Dedifferentiated amniotic fluid mesenchymal stem cell (primary cell): Measurements from ENCODE around the gene TP53TG5.

ENCODE experiments used
- DNase-seq: peaks from one replicate; pipeline ENCODE4 v3.0.0-alpha.2; 2016; ENCODE audit errors: extremely low spot score

TP53TG5 gene

GRCh38 chr20:45345104-45345936 is 32.8 kb downstream of the TP53TG5 start:
- DNase-seq: no peak

DNA sequence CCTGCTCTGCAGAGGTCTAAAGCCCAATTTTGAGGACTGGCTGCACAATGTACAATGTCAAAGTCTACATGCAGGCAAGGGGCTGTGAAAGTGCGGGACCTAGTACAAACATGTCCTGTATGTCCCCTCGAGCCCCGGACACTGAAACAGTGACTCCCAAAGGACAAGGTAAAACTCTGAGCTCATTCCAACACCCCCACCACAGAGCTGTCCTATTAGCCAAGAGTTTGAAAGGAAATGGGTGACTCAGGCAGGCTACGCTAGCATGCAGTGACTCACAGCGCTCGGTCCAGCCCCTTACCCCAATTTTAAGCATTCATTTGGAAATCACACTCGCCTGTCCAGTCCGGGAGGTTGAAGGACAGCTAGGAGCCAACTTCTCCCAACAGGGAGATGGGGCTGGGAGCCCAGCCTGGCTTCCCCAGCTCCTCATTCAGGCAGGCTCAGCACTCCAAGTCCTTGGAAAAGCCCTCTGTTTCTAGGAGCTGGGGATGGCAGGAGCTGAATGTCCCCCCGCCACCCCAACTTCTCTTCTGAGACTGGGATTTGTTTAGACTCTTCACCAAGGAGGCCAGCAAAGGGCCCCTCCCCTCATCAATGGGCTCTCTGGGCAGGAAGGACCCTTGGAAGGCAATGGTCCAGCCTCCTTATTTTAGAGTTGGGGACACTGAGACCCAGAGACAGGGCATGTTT is 33.8 kb downstream of the TP53TG5 start:
- DNase-seq: peak; percentile 83

DNA sequence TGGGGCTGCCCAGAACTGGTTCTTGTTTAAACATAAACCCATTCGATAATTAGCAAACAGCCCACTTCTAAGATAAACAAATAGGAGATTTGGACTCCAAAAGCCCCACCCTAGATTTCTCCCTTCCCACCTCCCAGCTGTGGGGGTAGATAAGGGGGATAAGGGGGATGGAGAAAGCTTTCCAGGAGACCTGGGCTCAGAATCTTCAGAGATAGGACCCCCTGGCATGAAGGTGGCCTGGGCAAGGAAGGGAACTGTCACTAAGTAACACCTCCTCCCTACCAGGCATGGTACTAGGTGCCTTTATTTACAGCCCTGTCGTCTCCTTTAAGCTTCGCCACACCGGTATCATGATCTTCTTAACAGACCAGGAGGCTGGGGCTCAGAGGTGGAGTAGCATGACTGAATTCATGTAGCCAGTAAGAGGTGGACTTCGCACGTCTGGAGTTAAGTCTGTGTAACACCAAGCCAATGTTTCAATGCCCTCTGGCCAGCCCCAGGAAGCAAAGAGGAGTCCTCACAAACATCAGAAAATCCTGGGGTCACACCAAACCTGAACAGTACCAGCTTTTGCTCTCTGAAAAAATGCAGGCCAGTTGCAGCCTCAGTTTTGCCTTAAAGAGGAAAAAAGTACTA is 34.5 kb downstream of the TP53TG5 start:
- DNase-seq: no peak

DNA sequence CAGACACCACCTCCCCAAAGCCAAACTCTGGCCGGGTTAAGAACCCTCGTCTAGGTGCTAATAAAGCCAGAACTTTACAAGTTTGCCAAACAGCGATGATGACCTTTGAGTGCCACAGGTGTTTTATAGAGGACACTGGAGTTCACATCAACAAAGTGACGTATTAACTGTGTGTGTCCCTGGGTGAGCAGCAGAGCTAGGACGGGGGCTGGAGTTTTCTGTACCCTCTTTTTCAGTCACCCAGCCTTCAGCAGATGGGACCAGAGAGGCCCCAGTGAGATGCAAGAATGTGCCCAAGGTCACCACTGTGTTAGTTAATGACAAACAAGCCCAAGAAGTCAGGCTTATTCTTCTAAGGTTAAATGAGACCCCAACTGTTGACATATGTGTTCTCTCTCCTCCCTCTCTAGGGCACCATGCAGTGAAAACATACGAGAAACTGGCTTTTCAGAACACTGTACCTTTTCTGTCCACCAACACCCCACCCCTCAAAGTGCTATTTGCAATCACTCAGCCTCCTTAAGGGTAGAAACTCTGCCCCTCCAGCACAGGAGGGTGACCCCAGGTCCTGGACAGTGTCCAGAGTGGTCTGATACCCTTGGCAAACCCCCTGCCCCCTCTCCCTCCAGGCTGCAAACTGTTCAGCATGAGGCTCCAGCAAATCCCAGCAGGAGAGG is 35.1 kb downstream of the TP53TG5 start:
- no peak for DNase-seq

DNA sequence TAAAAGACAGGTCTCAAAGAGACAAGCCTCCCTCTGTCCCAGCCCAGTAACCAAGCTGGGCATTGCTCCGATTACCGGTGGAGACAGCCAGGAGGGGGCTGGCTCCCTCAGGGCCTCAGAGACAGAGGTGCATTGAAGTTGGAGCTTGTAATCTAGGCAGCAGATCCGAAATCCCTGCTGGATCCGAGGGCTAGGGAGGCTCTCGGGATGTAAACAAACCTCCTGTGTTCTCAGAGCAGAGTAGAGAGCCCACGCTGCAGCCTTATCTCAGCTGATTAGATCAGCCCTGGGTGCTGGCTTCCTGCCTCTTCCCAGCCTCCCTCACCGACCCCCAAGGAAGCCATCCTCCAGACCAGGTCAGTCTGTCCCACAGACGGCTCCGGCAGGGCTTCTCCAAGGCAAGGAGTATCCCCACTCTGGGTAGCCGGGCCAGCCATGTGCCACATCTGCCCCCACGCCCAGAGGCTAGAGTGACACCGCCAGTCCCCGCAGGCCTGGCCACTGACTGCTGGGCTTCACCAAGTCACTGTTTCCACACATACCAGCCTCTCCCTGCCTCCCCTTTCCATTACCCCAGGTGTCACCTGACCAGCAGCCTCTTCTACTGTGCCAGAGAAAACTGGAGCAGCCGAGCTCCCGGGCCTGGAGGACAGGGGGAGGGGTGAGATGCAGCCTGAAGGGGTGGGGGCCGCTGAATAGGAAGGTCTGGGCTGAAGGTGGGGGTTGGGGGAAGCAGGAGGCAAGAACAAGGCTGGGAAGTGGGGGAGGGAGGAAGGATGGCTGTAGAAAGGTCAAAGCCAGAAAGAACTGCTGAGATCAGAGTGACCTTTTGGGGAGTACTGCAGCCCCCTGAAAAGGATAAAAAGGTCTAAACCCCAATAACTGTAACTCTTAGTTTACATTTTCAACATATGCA is 35.9 kb downstream of the TP53TG5 start:
- no peak for DNase-seq

GRCh38 chr20:45341579-45341938 is 36.6 kb downstream of the TP53TG5 start:
- no peak for DNase-seq

- no peak for DNase-seq
These were observed 37.2 kb downstream of the TP53TG5 start for GRCh38 chr20:45340951-45341350.

DNA sequence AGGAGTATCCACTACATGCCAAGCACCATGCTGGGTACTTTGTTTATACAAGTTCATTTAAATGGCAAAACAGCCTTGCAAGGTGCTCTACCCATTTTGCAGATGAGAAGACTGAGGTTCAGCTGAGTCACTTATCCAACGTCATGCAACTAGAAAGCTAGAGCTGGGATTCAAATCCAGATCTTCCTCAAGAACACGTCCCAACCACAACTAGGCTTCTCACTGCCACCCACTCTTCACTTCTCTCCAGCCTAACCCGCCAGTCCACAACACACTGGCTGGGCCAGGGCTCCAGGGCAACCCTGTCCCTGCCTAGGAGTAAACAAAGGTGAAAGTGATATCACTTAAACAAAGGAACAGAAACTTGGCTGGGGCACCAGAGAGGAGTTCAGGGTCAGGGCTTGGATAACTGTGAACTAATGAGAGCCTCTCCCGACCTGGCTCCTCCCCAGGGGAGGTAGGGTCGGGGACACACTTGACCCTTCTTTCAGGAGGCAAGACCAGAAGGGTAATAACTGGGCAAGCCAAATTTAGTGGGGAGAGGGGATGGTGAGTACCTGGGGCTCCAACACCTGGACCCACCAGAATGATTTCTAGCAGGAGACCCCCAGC is 37.8 kb downstream of the TP53TG5 start:
- DNase-seq: no peak

GRCh38 chr20:45339799-45340198 is 38.3 kb downstream of the TP53TG5 start:
- DNase-seq: no peak

GRCh38 chr20:45339084-45339483 is 39.0 kb downstream of the TP53TG5 start:
- no peak for DNase-seq

- no peak for DNase-seq
These were observed 39.7 kb downstream of the TP53TG5 start for GRCh38 chr20:45338121-45339030.

GRCh38 chr20:45337367-45338120 is 40.6 kb downstream of the TP53TG5 start:
- peak; percentile 90 for DNase-seq

GRCh38 chr20:45336530-45337366 is 41.4 kb downstream of the TP53TG5 start:
- DNase-seq: peak; percentile 64

DNA sequence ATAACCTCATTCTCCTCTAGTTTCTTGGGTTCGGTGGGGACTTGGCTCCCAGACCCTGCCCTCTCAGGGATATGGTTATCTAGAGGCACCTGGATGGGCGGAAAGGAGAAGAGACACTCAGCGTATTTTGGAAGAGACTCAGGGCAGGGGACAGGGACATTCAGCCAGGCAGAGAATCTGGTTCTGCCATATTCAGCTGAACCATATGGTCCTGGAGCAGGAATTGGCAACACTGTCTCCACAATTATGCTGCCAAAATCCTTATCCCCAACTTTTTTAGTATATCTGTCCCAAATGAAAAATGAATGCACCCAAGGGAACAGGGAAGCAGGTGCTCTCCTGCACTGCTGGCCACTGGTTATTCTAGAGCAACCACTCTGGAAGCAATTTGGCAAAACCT is 47.6 kb downstream of the TP53TG5 start:
- no peak for DNase-seq

- no peak for DNase-seq
These were observed 48.4 kb downstream of the TP53TG5 start for GRCh38 chr20:45329497-45330319.

DNA sequence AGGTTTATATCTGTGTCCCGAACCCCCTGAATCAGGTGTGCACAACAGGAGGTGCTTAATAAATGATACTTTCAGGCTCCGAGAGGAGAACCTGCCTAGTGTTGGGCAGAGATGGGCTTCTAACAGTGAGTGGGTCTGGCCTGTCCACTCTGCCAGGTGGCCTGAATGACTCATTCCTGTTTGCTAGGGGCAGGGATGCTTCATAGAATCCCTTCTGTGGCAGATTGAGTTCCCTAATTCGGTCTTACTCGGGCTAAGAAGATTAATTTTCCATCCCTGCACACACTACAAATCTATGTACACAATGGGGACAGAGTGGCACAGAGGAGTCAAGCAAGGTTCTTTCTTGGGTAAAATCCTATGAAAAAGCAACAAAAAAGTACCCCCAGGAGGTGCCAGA is 49.7 kb downstream of the TP53TG5 start:
- no peak for DNase-seq

DNA sequence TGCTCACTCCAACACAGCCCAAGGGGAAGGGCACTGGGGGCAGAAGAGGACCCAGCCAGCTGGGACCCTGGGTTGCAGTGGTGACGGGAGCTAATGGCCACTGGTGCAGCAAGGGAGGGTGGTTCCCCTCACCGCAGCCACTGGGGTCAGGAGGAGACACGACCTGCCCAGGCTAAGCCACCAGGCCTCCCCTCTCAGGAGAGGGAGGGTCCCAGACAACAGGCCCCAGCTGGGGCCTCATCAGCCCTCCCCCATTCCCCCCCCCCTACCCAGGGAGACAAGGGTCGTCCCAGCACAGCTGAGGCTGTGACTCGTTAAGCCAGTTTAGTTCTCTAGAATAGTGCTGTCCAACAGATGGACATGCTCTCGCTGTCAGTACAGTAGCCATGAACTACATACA is 52.8 kb downstream of the TP53TG5 start:
- no peak for DNase-seq
